Choroid plexus epithelial cell (primary cell): ENCODE results near the gene SERP2.

ENCODE experiments used
- DNase-seq: peaks from one replicate; pipeline ENCODE4 v3.0.0-alpha.2; 2010; ENCODE audit warnings: low read depth
- H3K4me3 ChIP-seq: 2 replicates; pipeline ENCODE4 v1.5.1; 2011; ENCODE audit warnings: low read depth, mild to moderate bottlenecking, control low read depth, low read length, moderate library complexity
- CTCF ChIP-seq: conservative IDR thresholded peaks from 2 replicates; pipeline ENCODE4 v1.5.1; 2011; ENCODE audit warnings: low read depth, mild to moderate bottlenecking, control low read depth, inconsistent platforms, low read length, moderate library complexity

SERP2 gene

DNA sequence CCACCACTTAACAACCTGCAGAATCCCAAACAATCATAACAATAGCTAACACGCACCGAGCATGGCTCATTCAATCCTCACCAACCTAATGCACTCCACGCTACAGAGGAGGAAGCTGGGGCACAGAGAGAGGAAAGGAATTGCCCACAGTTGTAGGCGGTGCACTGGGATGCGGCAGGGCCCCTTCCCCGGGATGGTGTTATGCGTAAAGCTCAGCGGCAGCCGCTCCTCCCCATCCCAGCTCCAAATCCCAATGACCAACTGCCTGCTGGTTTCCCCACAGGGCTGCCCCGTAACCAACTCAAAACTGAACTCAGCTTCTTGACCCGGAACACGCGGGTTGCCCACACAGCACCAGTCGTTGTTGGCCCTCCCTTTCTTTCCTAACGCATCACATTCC, 42.2 kb downstream of the SERP2 start:
- DNase-seq = no peak
- no peak for TF ChIP-seq CTCF
- H3K4me3 ChIP-seq = no peak overlapping the region

GRCh38 chr13:44416301-44416700, 42.7 kb downstream of the SERP2 start:
- DNase-seq = no peak
- TF ChIP-seq CTCF = no peak
- H3K4me3 ChIP-seq = no peak overlapping the region

GRCh38 chr13:44416744-44417143, 43.1 kb downstream of the SERP2 start:
- no peak overlapping the region for H3K4me3 ChIP-seq
- no peak for TF ChIP-seq CTCF
- DNase-seq = no peak

DNA sequence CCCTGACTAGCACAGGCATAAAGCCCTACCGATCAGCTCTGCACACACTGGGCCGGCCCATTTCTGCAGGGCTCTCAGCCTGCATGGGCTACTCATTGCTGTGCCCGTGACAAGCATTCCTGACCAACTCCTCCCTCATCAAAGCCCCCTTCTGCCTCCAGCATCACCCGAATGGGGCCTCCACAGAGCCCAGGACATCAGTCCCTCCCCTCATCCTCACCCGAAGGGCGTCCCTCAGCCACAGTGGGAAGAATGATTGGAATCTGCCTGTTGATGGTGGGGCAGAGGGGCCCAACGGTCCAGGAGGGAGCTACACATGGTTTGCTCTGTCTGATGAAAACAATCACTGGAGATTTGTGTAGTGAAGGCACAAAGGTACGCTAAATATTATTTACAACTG, 43.8 kb downstream of the SERP2 start:
- TF ChIP-seq CTCF = no peak
- H3K4me3 ChIP-seq = no peak overlapping the region
- no peak for DNase-seq

DNA sequence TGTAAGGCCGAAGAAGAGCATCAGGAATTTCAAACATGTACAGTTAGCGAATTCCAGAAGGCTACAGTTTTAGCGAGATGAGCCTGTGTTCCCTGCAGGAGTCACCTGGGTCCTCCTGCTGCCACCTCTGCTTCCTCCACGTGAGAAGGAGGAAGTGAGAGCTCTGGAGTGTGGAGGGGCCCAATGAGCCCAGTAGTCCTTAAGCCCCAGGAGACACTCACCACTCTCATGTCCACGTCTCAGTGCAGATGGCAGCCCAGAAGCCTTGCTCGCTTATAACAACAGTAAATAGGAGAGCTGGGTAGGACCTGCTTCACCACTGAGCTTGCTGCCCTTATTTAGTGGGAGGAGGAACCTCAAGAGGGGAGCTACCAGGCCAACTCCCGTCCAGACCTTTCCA, 44.3 kb downstream of the SERP2 start:
- no peak for TF ChIP-seq CTCF
- no peak overlapping the region for H3K4me3 ChIP-seq
- no peak for DNase-seq

DNA sequence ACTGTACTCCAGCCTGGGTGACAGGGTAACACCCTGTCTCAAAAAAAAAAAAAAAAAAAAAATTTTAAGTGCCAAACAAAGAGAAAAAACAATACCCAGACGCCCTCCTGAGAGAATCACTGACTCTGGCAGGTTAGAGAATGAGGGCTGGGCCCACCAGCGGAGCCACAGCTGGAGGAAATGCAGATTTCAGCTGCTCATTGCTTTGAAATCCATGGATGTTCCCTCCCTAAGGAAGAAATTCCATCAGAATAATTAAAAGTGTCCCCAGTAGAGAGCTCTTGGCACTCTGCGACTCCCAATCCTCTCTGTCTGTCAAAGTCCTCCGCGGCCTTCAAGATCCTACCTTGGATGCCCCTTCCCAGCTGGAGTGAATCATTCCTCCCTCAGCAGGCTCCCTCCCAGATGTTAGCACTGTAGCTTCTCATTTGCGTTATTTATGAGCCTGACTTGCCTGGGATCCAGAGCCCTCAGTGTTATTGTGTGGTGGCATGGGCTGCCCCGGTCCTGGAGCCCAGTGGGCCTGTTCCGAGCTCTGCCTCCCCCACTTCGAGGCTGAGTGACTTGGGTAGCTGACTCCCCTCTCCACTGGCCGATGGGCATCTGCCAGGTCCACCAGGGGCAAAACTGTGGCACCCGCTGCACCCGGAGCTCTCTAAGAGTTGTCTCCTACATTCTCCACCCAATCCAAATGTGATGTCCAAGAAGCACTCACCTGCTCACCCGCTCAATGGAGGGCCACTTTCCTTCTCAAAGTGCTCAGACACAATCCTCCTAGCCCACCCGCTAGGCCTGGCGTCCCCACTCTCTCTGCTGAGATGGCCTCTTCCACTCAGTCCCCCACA, 47.0 kb downstream of the SERP2 start:
- no peak for TF ChIP-seq CTCF
- no peak for DNase-seq
- H3K4me3 ChIP-seq = no peak overlapping the region
